ENCODE results near the gene KCNAB1.

DNA sequence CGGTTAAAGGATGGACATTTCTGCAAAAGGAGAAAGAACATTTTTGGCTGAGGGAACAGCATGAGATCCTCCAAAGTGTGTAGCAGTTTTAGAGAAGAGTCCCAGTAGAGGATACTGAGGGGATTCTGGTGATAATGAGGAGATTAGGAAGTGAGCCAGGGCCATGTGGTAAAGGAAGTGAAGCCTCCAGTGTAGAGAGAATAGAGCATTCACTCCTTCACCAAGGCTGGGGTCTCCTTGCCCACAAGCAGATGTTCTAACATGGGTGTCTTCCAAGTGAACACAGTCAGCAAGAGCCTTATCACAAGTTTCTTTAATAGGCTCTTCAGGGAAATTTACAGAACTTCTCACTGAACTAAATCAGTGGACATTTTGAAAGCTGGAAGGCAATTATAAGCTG, 260.9 kb downstream of the KCNAB1 start:
- TF ChIP-seq, protein P1, sequence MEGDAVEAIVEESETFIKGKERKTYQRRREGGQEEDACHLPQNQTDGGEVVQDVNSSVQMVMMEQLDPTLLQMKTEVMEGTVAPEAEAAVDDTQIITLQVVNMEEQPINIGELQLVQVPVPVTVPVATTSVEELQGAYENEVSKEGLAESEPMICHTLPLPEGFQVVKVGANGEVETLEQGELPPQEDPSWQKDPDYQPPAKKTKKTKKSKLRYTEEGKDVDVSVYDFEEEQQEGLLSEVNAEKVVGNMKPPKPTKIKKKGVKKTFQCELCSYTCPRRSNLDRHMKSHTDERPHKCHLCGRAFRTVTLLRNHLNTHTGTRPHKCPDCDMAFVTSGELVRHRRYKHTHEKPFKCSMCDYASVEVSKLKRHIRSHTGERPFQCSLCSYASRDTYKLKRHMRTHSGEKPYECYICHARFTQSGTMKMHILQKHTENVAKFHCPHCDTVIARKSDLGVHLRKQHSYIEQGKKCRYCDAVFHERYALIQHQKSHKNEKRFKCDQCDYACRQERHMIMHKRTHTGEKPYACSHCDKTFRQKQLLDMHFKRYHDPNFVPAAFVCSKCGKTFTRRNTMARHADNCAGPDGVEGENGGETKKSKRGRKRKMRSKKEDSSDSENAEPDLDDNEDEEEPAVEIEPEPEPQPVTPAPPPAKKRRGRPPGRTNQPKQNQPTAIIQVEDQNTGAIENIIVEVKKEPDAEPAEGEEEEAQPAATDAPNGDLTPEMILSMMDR (conservative IDR thresholded peaks at IDR 0.05; ENCODE audit: low read length), result no peak
- no peak for TF ChIP-seq EZH2phosphoT487 (IDR thresholded peaks at IDR 0.05; ENCODE audit: borderline replicate concordance, low read depth, low read length)

Data from OCI-LY7 (cell line).